K562 (cell line): Measurements from ENCODE around the gene DOK3. TPM values are rescaled to one million over a fixed set of nuclear protein-coding genes. Genes with fewer than 3 reads are reported as not detected.
A peak's percentile ranks its signal among the peaks of the same experiment; 100 is the strongest.

Experiments used
- CXXC5 ChIP-seq: fragments of 250-450 bp; sonication (Bioruptor Pico); IDR thresholded peaks from 2 replicates; pipeline ENCODE4 v1.8.0; 2022; ENCODE audit warnings: inconsistent platforms, mild to moderate bottlenecking, moderate library complexity
- DEAF1 ChIP-seq: fragments of 450-650 bp; formaldehyde crosslinking; IDR thresholded peaks from 2 replicates; pipeline ENCODE4 v1.4.0; 2020; ENCODE audit warnings: mild to moderate bottlenecking, moderate library complexity
- HBP1 ChIP-seq: fragments of 450-650 bp; formaldehyde crosslinking; IDR thresholded peaks from 2 replicates; pipeline ENCODE4 v1.4.0; 2022; ENCODE audit warnings: missing genetic modification characterization
- HNRNPLL ChIP-seq: fragments of 200-400 bp; formaldehyde crosslinking; IDR thresholded peaks from 2 replicates; pipeline ENCODE4 v1.6.1; 2017; ENCODE audit warnings: low read length, low read depth, mild to moderate bottlenecking; ENCODE audit not compliant: poor library complexity, severe bottlenecking
- MBD2 ChIP-seq: sonication (generic); IDR thresholded peaks from 2 replicates; pipeline ENCODE4 v1.6.1; 2016; ENCODE audit warnings: low read depth, borderline replicate concordance
- RBFOX2 ChIP-seq: fragments of 200-400 bp; formaldehyde crosslinking; IDR thresholded peaks from 2 replicates; pipeline ENCODE4 v1.6.1; 2017; ENCODE audit warnings: low read depth, mild to moderate bottlenecking, low read length, moderate library complexity
- UBTF ChIP-seq, 2 experiments: IDR thresholded peaks; 2 replicates each; pipeline ENCODE4 v1.6.1; 2012; ENCODE audit warnings: improper control_type of control experiment in 2 of 2, low read depth in 2 of 2, low read length in 2 of 2, borderline replicate concordance in 1 of 2
- XRCC5 ChIP-seq: fragments of 200-400 bp; formaldehyde crosslinking; IDR thresholded peaks from 2 replicates; pipeline ENCODE4 v1.6.1; 2017; ENCODE audit warnings: low read depth, mild to moderate bottlenecking, low read length
- ZNF407 ChIP-seq: fragments of 450-650 bp; IDR thresholded peaks from 2 replicates; pipeline ENCODE4 v1.6.1; 2016; ENCODE audit warnings: low read depth
- ZNF639 ChIP-seq, 2 experiments: fragments of 200-800 bp in 1 of 2; sonication (Bioruptor generic) in 1 of 2; sonication (generic) in 1 of 2; formaldehyde crosslinking in 1 of 2; IDR thresholded peaks in 1 of 2; conservative IDR thresholded peaks in 1 of 2; 2 replicates each; pipeline versions ENCODE4 v1.5.0 to v1.6.1; 2016 to 2020; ENCODE audit warnings: missing compliant biosample characterization in 1 of 2, missing genetic modification characterization in 1 of 2, missing genetic modification reagents in 1 of 2
- polyA plus RNA-seq, 8 experiments: library from polyadenylated mRNA; depleted of rRNA in 4 of 8; stranded (reverse) in 5 of 8; unstranded in 3 of 8; fragments of >200 nt; fragmentation: Nextera tagmentation in 2 of 8; fragmentation: Illumina TruSeq in 1 of 8; extraction: Ambion mirVana in 2 of 8; extraction: Trizol in 1 of 8; gene quantifications; 2 replicates each; pipeline versions ENCODE4 v1.2.1 to v1.2.3, GENCODE V29; 2011 to 2014; ENCODE audit warnings: inconsistent platforms in 1 of 8, missing spikeins in 1 of 8
- total RNA-seq, 7 experiments: library from RNA; depleted of rRNA in 6 of 7; stranded (reverse); fragments of >200 nt in 6 of 7; fragmentation: Illumina TruSeq in 2 of 7; extraction: Trizol in 2 of 7; gene quantifications; 2 replicates each; pipeline versions ENCODE4 v1.2.1 to v1.2.3, GENCODE V29; 2011 to 2021; ENCODE audit warnings: low replicate concordance in 1 of 7

DOK3 gene
- total and polyA plus RNA-seq, 9 of the 15 experiments (the other 6 are each of a cell fraction or from before 2014, with no cell fraction given): 1.3 to 23.0 (median 8.0) TPM

GRCh38 chr5:177455036-177455660 lies 54.5 kb downstream of the DOK3 start (continued):
- TF ChIP-seq ZNF407 (peak; percentile 24; the same call in 1 of the 2 replicates), CXXC5 (CRISPR knock-in tag) (peak; percentile 95), RBFOX2 (peak; percentile 85), DEAF1 (CRISPR knock-in tag) (no peak), MBD2 (peak; percentile 20; the same call in 1 of the 2 replicates), UBTF (IDR thresholded peaks at IDR 0.05; ENCODE audit: borderline replicate concordance in 1 of 2, low read depth in 2 of 2, low read length in 2 of 2) (peak in 1 of 2 experiments; percentile 72; a peak in 1 of 4 replicates), HNRNPLL (peak; percentile 83), ZNF639 (CRISPR knock-in tag; conservative IDR thresholded peaks at IDR 0.05 in 1 of 2, IDR thresholded peaks at IDR 0.05 in 1 of 2) (peak in 1 of 2 experiments; percentile 25; a peak in 1 of 4 replicates), HBP1 (CRISPR knock-in tag) (no peak), XRCC5 (peak; percentile 57)
